WI38 (cell line): Measurements from ENCODE around the gene SPRR5.

Experiments
- H3K4me3 ChIP-seq: 2 replicates; pipeline ENCODE4 v1.5.1; 2011; ENCODE audit warnings: low read depth, mild to moderate bottlenecking, control low read depth, low read length
- TF ChIP-seq, protein P1 (sequence below): IDR thresholded peaks from 2 replicates; pipeline ENCODE4 v1.5.1; 2012; ENCODE audit warnings: low read depth, mild to moderate bottlenecking, control low read depth, low read length

The SPRR5 gene

GRCh38 chr1:152997901-152998300, 50.9 kb downstream of the SPRR5 start:
- H3K4me3 ChIP-seq: no peak overlapping the region
- TF ChIP-seq, protein P1, sequence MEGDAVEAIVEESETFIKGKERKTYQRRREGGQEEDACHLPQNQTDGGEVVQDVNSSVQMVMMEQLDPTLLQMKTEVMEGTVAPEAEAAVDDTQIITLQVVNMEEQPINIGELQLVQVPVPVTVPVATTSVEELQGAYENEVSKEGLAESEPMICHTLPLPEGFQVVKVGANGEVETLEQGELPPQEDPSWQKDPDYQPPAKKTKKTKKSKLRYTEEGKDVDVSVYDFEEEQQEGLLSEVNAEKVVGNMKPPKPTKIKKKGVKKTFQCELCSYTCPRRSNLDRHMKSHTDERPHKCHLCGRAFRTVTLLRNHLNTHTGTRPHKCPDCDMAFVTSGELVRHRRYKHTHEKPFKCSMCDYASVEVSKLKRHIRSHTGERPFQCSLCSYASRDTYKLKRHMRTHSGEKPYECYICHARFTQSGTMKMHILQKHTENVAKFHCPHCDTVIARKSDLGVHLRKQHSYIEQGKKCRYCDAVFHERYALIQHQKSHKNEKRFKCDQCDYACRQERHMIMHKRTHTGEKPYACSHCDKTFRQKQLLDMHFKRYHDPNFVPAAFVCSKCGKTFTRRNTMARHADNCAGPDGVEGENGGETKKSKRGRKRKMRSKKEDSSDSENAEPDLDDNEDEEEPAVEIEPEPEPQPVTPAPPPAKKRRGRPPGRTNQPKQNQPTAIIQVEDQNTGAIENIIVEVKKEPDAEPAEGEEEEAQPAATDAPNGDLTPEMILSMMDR: no peak

GRCh38 chr1:152998476-152998875, 51.5 kb downstream of the SPRR5 start:
- H3K4me3 ChIP-seq: no peak overlapping the region
- TF ChIP-seq, protein P1: no peak
